Adrenal gland (tissue), 12 donors: ENCODE measurements around the gene THNSL1. TPM values are rescaled to one million over a fixed set of nuclear protein-coding genes. Genes with fewer than 3 reads are reported as not detected.

Source experiments
- DNase-seq, 7 donors: peaks; one replicate each; pipeline ENCODE4 v3.0.0-alpha.2; 2019 to 2020
- H3K27ac ChIP-seq, 5 donors: fragments of 200-600 bp; sonication (generic) in 4 of 5; 1 replicate in 3 of 5; 2 replicates in 2 of 5; pipeline versions ENCODE4 v1.5.1 to v1.8.0; 2016 to 2020; ENCODE audit warnings: mild to moderate bottlenecking in 1 of 5
- H3K27me3 ChIP-seq: fragments of 200-600 bp; 2 replicates; pipeline ENCODE4 v1.8.0; 2021
- H3K36me3 ChIP-seq, 2 donors: fragments of 200-600 bp; replicated peaks in 1 of 2; 1 replicate in 1 of 2; 2 replicates in 1 of 2; pipeline versions ENCODE4 v1.5.1 to v1.8.0; 2018 to 2022
- H3K4me1 ChIP-seq, 2 donors: fragments of 200-600 bp; replicated peaks in 1 of 2; 1 replicate in 1 of 2; 2 replicates in 1 of 2; pipeline versions ENCODE4 v1.5.1 to v1.8.0; 2018 to 2021
- H3K4me3 ChIP-seq, 4 donors: fragments of 200-600 bp; sonication (generic) in 3 of 4; one replicate each; pipeline ENCODE4 v1.5.1; 2016 to 2018
- H3K9me3 ChIP-seq, 3 donors: fragments of 200-600 bp; sonication (generic) in 1 of 3; replicated peaks in 1 of 3; 1 replicate in 2 of 3; 2 replicates in 1 of 3; pipeline versions ENCODE4 v1.5.1 to v1.8.0; 2016 to 2021
- POLR2A ChIP-seq, 2 donors: fragments of 450-650 bp; IDR thresholded peaks; one replicate each; pipeline ENCODE4 v1.6.1; 2017; ENCODE audit warnings: antibody characterized with exemption in 2 of 2, mild to moderate bottlenecking in 2 of 2, moderate library complexity in 1 of 2
- WGBS, 4 donors: extraction: QIAGEN DNeasy Blood & Tissue Kit in 2 of 4; methylation state at CpG; one replicate each; pipeline versions ENCODE4 v1.1.5 to v1.1.7; 2013 to 2017; 5-methylcytosine and 5-hydroxymethylcytosine counted together
- intact Hi-C, 2 donors: fragments of 100-400 bp; cut with DNase I; formaldehyde crosslinking; loops; one replicate each; pipeline versions ENCODE4 v1.14.1 to v1.15.0; 2022 to 2023
- polyA plus RNA-seq, 3 donors: library from polyadenylated mRNA; stranded (reverse); fragments of 200-250 nt in 2 of 3; fragments of 350-450 nt in 1 of 3; fragmentation: Illumina TruSeq in 1 of 3; extraction: RNeasy Lipid Tissue Mini Kit (QIAGEN cat#74804) in 1 of 3; gene quantifications; one replicate each; pipeline ENCODE4 v1.2.3, GENCODE V29; 2013 to 2014
- total RNA-seq, 9 donors: library from RNA; depleted of rRNA in 4 of 9; stranded (reverse); fragments of >200 nt in 4 of 9; fragments of 120-200 nt in 1 of 9; fragmentation: NEBNext Ultra II Directional in 1 of 9; extraction: Animal tissue kit (Norgen Biotek cat#: 25700) in 1 of 9; gene quantifications; one replicate each; pipeline versions ENCODE4 v1.1.0 to v1.2.4, GENCODE V29; 2013 to 2023
- TF ChIP-seq, protein P1 (sequence below), 6 experiments: fragments of 450-650 bp in 4 of 6; fragments of 200-600 bp in 2 of 6; sonication (generic) in 1 of 6; IDR thresholded peaks; 1 replicate in 5 of 6; 2 replicates in 1 of 6; pipeline versions ENCODE4 v1.5.1 to v1.8.0; 2016 to 2021; ENCODE audit warnings: antibody characterized with exemption in 6 of 6, mild to moderate bottlenecking in 2 of 6, moderate library complexity in 1 of 6
- donor health status: healthy with polysubstance abuse.
- donor health status: Bipolar disorder and iron deficiency.
- donor health status: DM: yes; HTN: yes; CAD: no.
- donor health status: DM: no; HTN: no; CAD: no.
- donor health status: DM: no; HTN: no; CAD: no.
- donor health status: DM: yes; HTN: yes; CAD: no.

The THNSL1 gene
- total and polyA plus RNA-seq, 12 donors = 3.3 to 14.9 (median 5.3) TPM

DNA sequence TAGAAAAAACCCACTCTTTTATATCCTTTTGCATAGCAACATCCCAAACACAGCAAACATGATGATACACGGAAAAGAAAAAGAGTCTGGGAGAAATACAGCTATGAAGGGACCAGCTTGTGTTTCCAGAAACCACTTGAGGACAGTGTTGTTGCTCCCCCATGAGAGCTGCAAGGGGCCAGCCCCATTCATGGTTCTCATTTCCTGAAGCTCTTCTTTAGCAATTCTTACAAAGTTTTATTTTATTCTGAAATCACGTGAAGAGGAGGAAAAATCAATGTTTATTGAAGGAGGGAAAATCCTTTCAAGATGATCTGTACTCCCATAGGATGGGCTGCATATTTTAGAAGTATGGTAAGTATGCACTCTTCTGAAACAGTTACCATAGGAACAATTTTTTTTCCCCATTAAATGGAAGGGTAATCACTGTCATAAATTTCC is 46.6 kb upstream of the THNSL1 start:
- no peak for DNase-seq
- no peaks in the 10 kb centered on the region for H3K9me3 ChIP-seq
- WGBS, 4 donors = 63 to 73% (median 68%) methylated on average over 2 of the region's 2 CpGs
- TF ChIP-seq, protein P1, sequence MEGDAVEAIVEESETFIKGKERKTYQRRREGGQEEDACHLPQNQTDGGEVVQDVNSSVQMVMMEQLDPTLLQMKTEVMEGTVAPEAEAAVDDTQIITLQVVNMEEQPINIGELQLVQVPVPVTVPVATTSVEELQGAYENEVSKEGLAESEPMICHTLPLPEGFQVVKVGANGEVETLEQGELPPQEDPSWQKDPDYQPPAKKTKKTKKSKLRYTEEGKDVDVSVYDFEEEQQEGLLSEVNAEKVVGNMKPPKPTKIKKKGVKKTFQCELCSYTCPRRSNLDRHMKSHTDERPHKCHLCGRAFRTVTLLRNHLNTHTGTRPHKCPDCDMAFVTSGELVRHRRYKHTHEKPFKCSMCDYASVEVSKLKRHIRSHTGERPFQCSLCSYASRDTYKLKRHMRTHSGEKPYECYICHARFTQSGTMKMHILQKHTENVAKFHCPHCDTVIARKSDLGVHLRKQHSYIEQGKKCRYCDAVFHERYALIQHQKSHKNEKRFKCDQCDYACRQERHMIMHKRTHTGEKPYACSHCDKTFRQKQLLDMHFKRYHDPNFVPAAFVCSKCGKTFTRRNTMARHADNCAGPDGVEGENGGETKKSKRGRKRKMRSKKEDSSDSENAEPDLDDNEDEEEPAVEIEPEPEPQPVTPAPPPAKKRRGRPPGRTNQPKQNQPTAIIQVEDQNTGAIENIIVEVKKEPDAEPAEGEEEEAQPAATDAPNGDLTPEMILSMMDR (IDR thresholded peaks at IDR 0.05) = no peak
- no peak for TF ChIP-seq POLR2A (IDR thresholded peaks at IDR 0.05)
- intact Hi-C loops = no loop called here
- no peak overlapping the region for H3K4me3 ChIP-seq
- no peaks in the 10 kb centered on the region for H3K27me3 ChIP-seq
- H3K36me3 ChIP-seq = no peaks in the 10 kb centered on the region
- no peak overlapping the region for H3K27ac ChIP-seq
- H3K4me1 ChIP-seq = peaks cover 0 to 5% of the 10 kb centered on the region in 2 donors

DNA sequence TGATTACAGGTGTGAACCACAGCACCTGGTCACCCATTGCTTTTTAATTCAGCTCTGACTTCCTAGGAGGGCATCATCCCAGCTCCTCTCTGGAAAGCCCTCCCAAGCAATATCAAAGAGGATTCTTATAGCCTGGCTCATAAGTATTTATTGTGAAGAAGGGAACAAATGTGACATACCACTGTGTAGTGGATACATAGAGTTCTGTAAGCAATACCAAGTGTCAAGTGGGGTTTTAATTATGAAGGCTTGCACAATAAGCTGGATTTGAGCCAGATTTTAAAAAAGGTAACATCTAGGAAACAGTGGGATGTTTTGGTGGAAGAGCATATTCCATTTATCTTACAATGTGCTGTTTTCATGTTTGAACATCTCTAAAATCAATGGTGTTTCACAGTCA is 45.0 kb upstream of the THNSL1 start:
- intact Hi-C loops = no loop called here
- H3K4me1 ChIP-seq = peaks cover 5 to 12% of the 10 kb centered on the region in 2 donors
- TF ChIP-seq, protein P1 (IDR thresholded peaks at IDR 0.05) = no peak
- no peak for TF ChIP-seq POLR2A (IDR thresholded peaks at IDR 0.05)

GRCh38 chr10:24973163-24973562 is 43.2 kb upstream of the THNSL1 start:
- H3K27ac ChIP-seq = no peak overlapping the region
- intact Hi-C loops = no loop called here
- WGBS, 4 donors = 89 to 94% (median 91%) methylated on average over 5 of the region's 5 CpGs
- H3K27me3 ChIP-seq = no peaks in the 10 kb centered on the region
- no peak for DNase-seq
- no peaks in the 10 kb centered on the region for H3K9me3 ChIP-seq
- TF ChIP-seq, protein P1 (IDR thresholded peaks at IDR 0.05) = no peak
- no peak for TF ChIP-seq POLR2A (IDR thresholded peaks at IDR 0.05)
- H3K36me3 ChIP-seq = no peaks in the 10 kb centered on the region
- no peak overlapping the region for H3K4me3 ChIP-seq
- peaks cover 5 to 12% of the 10 kb centered on the region in 2 donors for H3K4me1 ChIP-seq

More for the DNA sequence above, 45.0 kb upstream of the THNSL1 start:
- H3K36me3 ChIP-seq = no peaks in the 10 kb centered on the region
- H3K27me3 ChIP-seq = no peaks in the 10 kb centered on the region
- no peak overlapping the region for H3K27ac ChIP-seq
- H3K9me3 ChIP-seq = no peaks in the 10 kb centered on the region
- DNase-seq = no peak
- no peak overlapping the region for H3K4me3 ChIP-seq

GRCh38 chr10:24974976-24975375 is 41.4 kb upstream of the THNSL1 start:
- TF ChIP-seq, protein P1 (IDR thresholded peaks at IDR 0.05) = peak in 5 of 6 experiments; percentile 34 to 52 (median 40)
- TF ChIP-seq POLR2A (IDR thresholded peaks at IDR 0.05) = peak in 1 of 2 donors; percentile 13
- WGBS, 4 donors = 24 to 37% (median 33%) methylated on average over 2 of the region's 2 CpGs
- H3K9me3 ChIP-seq = no peaks in the 10 kb centered on the region
- no peaks in the 10 kb centered on the region for H3K27me3 ChIP-seq
- H3K36me3 ChIP-seq = no peaks in the 10 kb centered on the region
- intact Hi-C loops = no loop called here
- H3K4me3 ChIP-seq = no peak overlapping the region
- peaks cover 5 to 12% of the 10 kb centered on the region in 2 donors for H3K4me1 ChIP-seq
- DNase-seq = peak; percentile 39 to 85 (median 76)
- peak overlapping the region; percentile 51 to 92 (median 69) for H3K27ac ChIP-seq
